AG09319 (cell line): ENCODE measurements around the gene FBXO27.

ENCODE experiments used
- DNase-seq: peaks from one replicate; pipeline ENCODE4 v3.0.0-alpha.2; 2010; ENCODE audit warnings: low read depth; ENCODE audit errors: extremely low read depth
- CTCF ChIP-seq: IDR thresholded peaks from 2 replicates; pipeline ENCODE4 v1.5.1; 2011; ENCODE audit warnings: low read depth, mild to moderate bottlenecking, inconsistent platforms, low read length, moderate library complexity

Gene FBXO27

DNA sequence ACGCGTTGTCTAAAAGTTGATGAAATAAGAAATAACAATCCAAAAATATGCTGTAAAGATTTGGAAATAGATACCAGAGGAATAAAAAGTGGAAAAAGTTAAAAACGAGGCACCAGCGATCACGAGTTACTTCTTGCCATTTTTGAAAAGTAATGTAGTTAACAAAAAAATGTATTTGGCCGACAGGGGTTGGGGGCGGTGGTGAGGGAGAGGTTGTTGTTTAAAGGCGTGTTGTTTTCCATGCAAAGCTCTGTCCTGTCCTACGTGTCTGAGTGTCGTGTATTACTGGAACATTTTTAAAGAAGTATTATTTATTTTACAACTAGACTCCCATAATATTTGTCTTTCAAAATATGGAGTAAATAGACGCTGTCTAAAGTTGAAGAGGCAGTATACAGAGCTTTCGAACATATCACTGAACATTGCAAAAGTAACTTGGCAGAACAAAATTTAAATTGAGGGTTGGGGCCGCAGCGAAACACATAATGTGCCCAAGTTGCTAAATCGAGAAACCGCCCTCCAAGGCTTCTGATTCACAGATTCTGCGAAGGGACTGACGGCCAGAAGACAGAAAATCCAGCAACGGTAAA lies 57.6 kb downstream of the FBXO27 start:
- TF ChIP-seq CTCF: no peak
- no peak for DNase-seq
